ENCODE results near the gene WFDC2.

DNA sequence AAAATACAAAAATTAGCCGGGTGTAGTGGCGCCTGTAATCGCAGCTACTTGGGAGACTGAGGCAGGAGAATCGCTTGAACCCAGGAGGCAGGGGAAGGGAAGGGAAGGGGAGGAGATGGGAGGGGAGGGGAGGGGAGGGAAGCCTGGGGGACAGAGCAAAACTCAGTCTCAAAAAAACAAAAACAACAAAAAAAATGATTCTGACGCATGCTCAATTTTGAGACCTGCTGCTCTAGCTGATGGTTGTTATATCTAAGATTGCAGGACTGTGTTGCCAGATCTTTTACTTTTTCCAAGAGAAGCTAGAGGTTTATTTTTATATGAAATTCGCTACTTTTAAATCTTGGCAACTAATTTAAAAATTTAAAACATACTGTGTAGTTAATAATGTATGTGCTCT is 2.4 kb upstream of the WFDC2 start:
- TF ChIP-seq TAF1 (IDR thresholded peaks at IDR 0.05; ENCODE audit: borderline replicate concordance, insufficient read depth, low read length) (no peak), POLR2AphosphoS5 (IDR thresholded peaks at IDR 0.05; ENCODE audit: low read depth, low read length) (no peak), FOXP2 (optimal IDR thresholded peaks at IDR 0.05; ENCODE audit: borderline replicate concordance, extremely low read depth, extremely low read length, insufficient read depth) (no peak)
- TF ChIP-seq, protein P1, sequence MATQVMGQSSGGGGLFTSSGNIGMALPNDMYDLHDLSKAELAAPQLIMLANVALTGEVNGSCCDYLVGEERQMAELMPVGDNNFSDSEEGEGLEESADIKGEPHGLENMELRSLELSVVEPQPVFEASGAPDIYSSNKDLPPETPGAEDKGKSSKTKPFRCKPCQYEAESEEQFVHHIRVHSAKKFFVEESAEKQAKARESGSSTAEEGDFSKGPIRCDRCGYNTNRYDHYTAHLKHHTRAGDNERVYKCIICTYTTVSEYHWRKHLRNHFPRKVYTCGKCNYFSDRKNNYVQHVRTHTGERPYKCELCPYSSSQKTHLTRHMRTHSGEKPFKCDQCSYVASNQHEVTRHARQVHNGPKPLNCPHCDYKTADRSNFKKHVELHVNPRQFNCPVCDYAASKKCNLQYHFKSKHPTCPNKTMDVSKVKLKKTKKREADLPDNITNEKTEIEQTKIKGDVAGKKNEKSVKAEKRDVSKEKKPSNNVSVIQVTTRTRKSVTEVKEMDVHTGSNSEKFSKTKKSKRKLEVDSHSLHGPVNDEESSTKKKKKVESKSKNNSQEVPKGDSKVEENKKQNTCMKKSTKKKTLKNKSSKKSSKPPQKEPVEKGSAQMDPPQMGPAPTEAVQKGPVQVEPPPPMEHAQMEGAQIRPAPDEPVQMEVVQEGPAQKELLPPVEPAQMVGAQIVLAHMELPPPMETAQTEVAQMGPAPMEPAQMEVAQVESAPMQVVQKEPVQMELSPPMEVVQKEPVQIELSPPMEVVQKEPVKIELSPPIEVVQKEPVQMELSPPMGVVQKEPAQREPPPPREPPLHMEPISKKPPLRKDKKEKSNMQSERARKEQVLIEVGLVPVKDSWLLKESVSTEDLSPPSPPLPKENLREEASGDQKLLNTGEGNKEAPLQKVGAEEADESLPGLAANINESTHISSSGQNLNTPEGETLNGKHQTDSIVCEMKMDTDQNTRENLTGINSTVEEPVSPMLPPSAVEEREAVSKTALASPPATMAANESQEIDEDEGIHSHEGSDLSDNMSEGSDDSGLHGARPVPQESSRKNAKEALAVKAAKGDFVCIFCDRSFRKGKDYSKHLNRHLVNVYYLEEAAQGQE (IDR thresholded peaks at IDR 0.05; ENCODE audit: insufficient read depth in 1 of 2, low read depth in 2 of 2, low read length in 2 of 2): no peak
